MM.1S (cell line): Measurements from ENCODE around the gene ASZ1.

Experiments used
- DNase-seq: peaks from one replicate; pipeline ENCODE4 v3.0.0-alpha.2; 2015
- H2AFZ ChIP-seq: fragments of 300-600 bp; sonication (generic); 2 replicates; pipeline ENCODE4 v1.6.0; 2016; ENCODE audit warnings: antibody characterized with exemption, low read length
- H3F3A ChIP-seq: fragments of 300-600 bp; sonication (generic); 2 replicates; pipeline ENCODE4 v1.6.1; 2016; ENCODE audit warnings: mild to moderate bottlenecking, antibody characterized with exemption, low read length, moderate library complexity, mixed read lengths; ENCODE audit not compliant: insufficient read depth
- H3K27ac ChIP-seq: fragments of 300-600 bp; sonication (generic); 2 replicates; pipeline ENCODE4 v1.5.1; 2016; ENCODE audit warnings: mild to moderate bottlenecking, low read length
- H3K27me3 ChIP-seq: fragments of 300-600 bp; sonication (generic); replicated peaks from 2 replicates; pipeline ENCODE4 v1.6.0; 2016; ENCODE audit warnings: low read length; ENCODE audit not compliant: insufficient read depth
- H3K36me3 ChIP-seq: fragments of 300-600 bp; sonication (generic); replicated peaks from 2 replicates; pipeline ENCODE4 v1.6.1; 2016; ENCODE audit warnings: mild to moderate bottlenecking, low read length, mixed read lengths; ENCODE audit not compliant: insufficient read depth
- H3K4me1 ChIP-seq: fragments of 300-600 bp; sonication (generic); 2 replicates; pipeline ENCODE4 v1.6.1; 2016; ENCODE audit warnings: low read length, mixed read lengths
- H3K4me2 ChIP-seq: fragments of 300-600 bp; sonication (generic); 2 replicates; pipeline ENCODE4 v1.6.0; 2016; ENCODE audit warnings: low read depth, low read length
- H3K4me3 ChIP-seq: fragments of 300-600 bp; sonication (generic); 2 replicates; pipeline ENCODE4 v1.5.1; 2016; ENCODE audit warnings: low read length, mixed read lengths
- H3K79me2 ChIP-seq: fragments of 300-600 bp; sonication (generic); 2 replicates; pipeline ENCODE4 v1.6.1; 2016; ENCODE audit warnings: mixed run types, low read length, mixed read lengths
- H3K9ac ChIP-seq: fragments of 300-600 bp; sonication (generic); 2 replicates; pipeline ENCODE4 v1.6.1; 2016; ENCODE audit warnings: low read length, mixed read lengths
- H3K9me2 ChIP-seq: fragments of 300-600 bp; sonication (generic); replicated peaks from 2 replicates; pipeline ENCODE4 v1.6.1; 2016; ENCODE audit warnings: mild to moderate bottlenecking, low read length, mixed read lengths; ENCODE audit not compliant: insufficient read depth
- H3K9me3 ChIP-seq: fragments of 300-600 bp; sonication (generic); replicated peaks from 2 replicates; pipeline ENCODE4 v1.6.1; 2016; ENCODE audit warnings: mild to moderate bottlenecking, low read length, mixed read lengths; ENCODE audit not compliant: insufficient read depth
- H4K20me1 ChIP-seq: fragments of 300-600 bp; sonication (generic); 2 replicates; pipeline ENCODE4 v1.6.1; 2016; ENCODE audit warnings: mild to moderate bottlenecking, low read length, moderate library complexity, mixed read lengths; ENCODE audit not compliant: insufficient read depth
- CTCF ChIP-seq: fragments of 300-600 bp; sonication (generic); IDR thresholded peaks from 2 replicates; pipeline ENCODE4 v1.5.1; 2016; ENCODE audit warnings: antibody characterized with exemption, low read length, mixed read lengths
- EZH2 ChIP-seq: fragments of 300-600 bp; sonication (generic); optimal IDR thresholded peaks from 2 replicates; pipeline ENCODE3; 2017; ENCODE audit warnings: low read depth, mild to moderate bottlenecking, antibody characterized with exemption, low read length, mixed read lengths
- EZH2phosphoT487 ChIP-seq: fragments of 300-600 bp; sonication (generic); IDR thresholded peaks from 2 replicates; pipeline ENCODE4 v1.6.1; 2018; ENCODE audit warnings: antibody characterized with exemption, low read length

ASZ1 gene

GRCh38 chr7:117395743-117396142, 31.6 kb downstream of the ASZ1 start:
- Histone ChIP-seq H4K20me1 (no peaks in the 10 kb centered on the region), H3K36me3 (no peaks in the 10 kb centered on the region), H3K4me3 (no peak overlapping the region), H3K27ac (no peak overlapping the region), H2AFZ (no peak overlapping the region), H3K9me2 (no peaks in the 10 kb centered on the region), H3K27me3 (no peaks in the 10 kb centered on the region), H3K79me2 (no peaks in the 10 kb centered on the region), H3K4me1 (no peaks in the 10 kb centered on the region), H3K4me2 (no peak overlapping the region), H3K9me3 (no peaks in the 10 kb centered on the region), H3F3A (no peaks in the 10 kb centered on the region), H3K9ac (no peak overlapping the region)
- DNase-seq = no peak
- no peak for TF ChIP-seq EZH2phosphoT487
- TF ChIP-seq EZH2 = no peak
- TF ChIP-seq CTCF = no peak

GRCh38 chr7:117393781-117394180, 33.5 kb downstream of the ASZ1 start:
- H2AFZ ChIP-seq = no peak overlapping the region
- TF ChIP-seq EZH2phosphoT487 = no peak
- TF ChIP-seq CTCF = no peak
- no peak for TF ChIP-seq EZH2
- H3K9ac ChIP-seq = no peak overlapping the region
- H3K4me1 ChIP-seq = no peaks in the 10 kb centered on the region
- H3K27ac ChIP-seq = no peak overlapping the region
- no peak overlapping the region for H3K4me3 ChIP-seq
- no peaks in the 10 kb centered on the region for H3K27me3 ChIP-seq
- H3K4me2 ChIP-seq = no peak overlapping the region
- no peak for DNase-seq
- H3K79me2 ChIP-seq = no peaks in the 10 kb centered on the region
- H3K36me3 ChIP-seq = no peaks in the 10 kb centered on the region
- no peaks in the 10 kb centered on the region for H4K20me1 ChIP-seq
- no peaks in the 10 kb centered on the region for H3F3A ChIP-seq
- H3K9me2 ChIP-seq = no peaks in the 10 kb centered on the region
- no peaks in the 10 kb centered on the region for H3K9me3 ChIP-seq

GRCh38 chr7:117389871-117390270, 37.4 kb downstream of the ASZ1 start:
- DNase-seq = no peak
- Histone ChIP-seq H2AFZ (no peak overlapping the region), H3F3A (no peaks in the 10 kb centered on the region), H3K27ac (no peak overlapping the region), H4K20me1 (no peaks in the 10 kb centered on the region), H3K36me3 (no peaks in the 10 kb centered on the region), H3K27me3 (no peaks in the 10 kb centered on the region), H3K9me2 (no peaks in the 10 kb centered on the region), H3K4me3 (no peak overlapping the region), H3K9me3 (no peaks in the 10 kb centered on the region), H3K4me1 (no peaks in the 10 kb centered on the region), H3K79me2 (no peaks in the 10 kb centered on the region), H3K9ac (no peak overlapping the region), H3K4me2 (no peak overlapping the region)
- TF ChIP-seq EZH2 (no peak), EZH2phosphoT487 (no peak), CTCF (no peak)
